ENCODE results near the gene MACC1.

MACC1 gene

DNA sequence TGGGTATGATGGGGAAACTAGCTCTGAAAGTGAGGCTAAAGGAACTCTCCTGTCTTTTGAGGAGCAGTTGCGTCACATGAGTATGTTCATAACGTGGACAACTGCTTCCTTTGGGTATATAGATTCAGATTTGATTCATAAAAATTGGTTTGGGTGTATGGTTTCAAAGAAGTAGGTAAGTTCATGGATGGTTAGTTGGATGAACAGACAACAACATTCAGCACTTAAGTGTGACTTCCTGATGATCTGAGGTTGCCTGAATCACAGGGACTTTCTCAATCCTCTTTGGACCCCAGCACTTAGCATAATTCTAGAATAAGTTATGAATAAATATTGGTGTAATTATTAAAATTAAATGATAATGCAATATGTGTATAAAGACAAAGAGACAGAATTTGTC lies 43.4 kb downstream of the MACC1 start:
- no peak for DNase-seq (ENCODE audit: low read depth)

DNA sequence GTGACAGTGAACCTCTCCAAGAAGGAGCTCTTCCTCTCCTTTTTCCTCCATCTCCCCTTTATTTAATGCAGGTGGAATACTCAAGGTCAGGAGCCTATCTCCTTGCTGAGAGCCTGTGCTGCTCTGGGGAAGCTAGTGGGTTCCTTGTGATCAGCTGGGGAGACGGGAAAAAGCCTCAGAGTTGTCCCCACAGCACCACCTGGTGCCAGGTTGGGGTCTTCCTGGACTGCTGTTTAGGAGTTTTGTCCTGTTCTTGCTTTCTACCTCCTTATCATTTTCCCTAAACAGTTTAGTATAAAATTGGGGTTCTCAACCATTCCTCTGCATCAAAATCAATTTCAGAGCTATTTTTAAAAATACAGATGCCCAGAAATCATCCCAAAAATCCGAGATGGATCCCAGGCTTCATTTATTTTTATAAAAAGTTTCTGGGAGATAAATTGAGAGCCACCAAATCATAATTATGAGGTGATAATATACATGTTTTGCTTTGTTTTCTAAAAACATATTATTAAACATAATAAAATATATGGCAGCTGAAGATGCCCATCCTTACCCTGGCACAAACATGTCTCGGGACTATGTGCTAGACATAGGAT lies 44.3 kb downstream of the MACC1 start:
- DNase-seq (ENCODE audit: low read depth): peak; percentile 36

- DNase-seq (ENCODE audit: low read depth): no peak
Measured at GRCh38 chr7:20170633-20171032, 46.6 kb downstream of the MACC1 start.

DNA sequence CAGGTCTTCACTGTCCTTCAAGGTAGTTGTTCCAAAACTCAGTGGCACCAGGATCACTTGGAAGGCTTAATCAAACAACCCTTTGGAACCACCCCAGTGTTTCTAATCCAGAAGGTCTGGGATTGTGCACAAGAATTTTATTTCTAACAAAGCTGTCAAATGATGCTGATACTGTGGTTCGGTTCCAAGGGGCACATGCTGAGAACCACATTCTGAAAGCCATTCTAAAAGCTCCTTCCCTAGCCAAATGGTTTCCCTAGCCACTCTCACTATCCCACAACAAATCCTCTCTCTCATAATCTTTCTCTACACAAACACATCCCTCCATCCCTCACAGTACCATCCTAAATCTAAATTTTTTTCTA lies 52.1 kb downstream of the MACC1 start:
- DNase-seq (ENCODE audit: low read depth): no peak

DNA sequence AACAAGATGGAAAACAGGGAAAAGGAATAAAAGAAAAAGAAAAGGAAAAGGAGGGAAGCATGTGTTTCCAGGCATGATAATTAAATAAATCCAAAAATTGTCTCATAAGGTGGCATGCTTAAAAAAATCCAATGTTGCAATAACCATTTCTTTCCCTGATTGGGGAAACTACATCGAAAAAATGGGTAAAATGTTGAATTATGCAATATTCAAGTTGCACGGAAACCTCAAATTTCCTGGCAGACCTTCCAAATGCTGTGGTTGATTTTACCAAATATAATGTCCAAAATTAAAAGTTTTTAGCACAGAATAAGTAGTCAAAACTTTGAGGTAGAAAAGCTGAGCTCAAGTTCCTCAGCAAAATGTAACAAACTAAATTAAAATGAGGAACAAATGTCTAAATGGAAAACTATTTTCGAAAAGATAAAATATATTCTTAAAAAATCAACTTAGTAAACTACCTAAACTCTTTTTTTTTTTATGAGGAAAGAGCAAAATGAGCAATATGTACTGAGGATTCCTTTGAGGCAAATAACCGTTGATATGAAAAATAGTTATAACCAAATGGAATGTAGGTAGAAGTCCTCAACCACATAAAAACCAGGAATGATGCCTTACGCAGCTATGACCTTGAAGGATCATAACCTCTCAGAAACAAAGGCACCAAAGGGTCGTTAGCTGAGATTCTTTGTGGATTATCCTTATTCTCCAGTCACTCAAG lies 52.6 kb downstream of the MACC1 start:
- no peak for DNase-seq (ENCODE audit: low read depth)

DNA sequence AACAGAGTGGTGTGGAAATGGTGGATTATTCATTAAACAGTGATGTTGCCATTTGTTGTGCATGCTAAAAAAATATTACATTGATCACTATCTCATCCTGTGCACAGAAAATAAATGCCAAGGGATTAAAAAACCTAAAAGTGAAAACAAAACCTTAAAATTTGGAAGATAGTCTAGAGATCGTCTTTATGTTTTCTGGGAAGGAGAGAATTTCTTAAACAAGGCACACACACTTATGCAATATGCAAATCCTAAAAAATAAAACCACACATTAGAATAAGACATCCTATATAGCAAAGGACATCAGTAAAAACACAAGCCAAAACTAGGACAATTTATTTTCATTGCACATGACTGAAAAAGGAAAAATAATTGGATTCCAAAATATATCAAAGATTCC lies 54.5 kb downstream of the MACC1 start:
- DNase-seq (ENCODE audit: low read depth): no peak

DNA sequence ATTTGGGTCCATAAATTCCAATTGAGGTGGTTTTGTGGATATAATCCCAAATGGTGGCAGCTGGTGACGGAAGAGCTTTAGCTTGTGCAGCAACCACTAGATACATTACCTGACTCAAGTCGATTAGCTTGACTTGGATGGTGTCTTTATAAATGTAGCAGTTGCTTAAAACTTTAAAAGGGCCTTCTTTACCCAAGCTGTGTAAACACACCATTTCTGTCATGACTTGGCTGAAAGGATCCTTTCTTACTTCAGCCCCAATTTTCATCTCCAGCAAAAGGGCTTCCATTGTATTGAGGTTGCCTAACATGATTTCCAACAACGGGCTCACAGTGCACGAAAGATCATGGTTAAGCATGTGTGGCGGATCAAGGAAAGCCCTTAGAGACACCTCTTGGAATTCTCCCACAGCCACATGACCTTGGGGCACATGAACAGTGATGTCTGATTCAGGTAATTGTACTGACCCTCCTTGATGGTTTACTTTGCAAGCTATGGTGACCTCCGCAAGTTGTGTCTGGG lies 57.9 kb downstream of the MACC1 start:
- DNase-seq (ENCODE audit: low read depth): no peak

DNA sequence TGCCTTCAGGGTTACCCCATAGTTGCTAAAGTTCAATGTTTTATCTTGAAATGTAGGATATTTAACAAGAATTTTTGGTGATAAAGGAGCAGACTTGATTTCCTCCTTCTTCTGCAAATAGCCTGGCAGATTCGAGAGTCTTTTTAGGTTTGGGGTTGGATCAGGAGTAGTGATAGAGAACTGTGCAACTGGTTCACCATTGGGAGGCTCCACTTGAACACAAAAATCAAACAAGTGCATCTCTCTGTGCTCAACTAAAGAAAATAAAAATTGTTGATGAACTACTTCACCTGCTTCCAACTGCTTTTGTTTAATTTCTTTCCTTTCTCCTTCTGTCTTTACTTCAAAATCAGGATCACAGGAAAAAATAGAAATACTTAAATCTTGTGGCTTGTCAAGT lies 58.5 kb downstream of the MACC1 start:
- no peak for DNase-seq (ENCODE audit: low read depth)

DNA sequence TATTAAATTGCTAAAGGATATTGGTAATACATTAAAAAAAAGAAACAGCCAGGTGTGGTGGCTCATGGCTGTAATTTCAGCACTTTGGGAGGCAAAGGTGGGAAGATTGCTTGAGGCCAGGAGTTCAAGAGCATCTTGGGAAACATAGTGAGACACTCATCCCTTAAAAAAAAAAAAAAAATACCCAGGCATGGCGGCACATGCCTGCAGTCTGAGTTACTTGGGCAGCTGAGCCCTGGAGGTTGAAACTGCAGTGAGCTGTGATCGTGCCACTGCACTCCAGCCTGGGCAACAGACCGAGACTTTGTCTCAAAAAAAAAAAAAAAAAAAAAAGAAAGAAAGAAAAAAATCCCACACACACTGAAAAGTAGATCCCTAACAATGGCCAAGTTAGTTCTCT lies 59.7 kb downstream of the MACC1 start:
- DNase-seq (ENCODE audit: low read depth): no peak

GRCh38 chr7:20153999-20154398 lies 63.2 kb downstream of the MACC1 start:
- DNase-seq (ENCODE audit: low read depth): no peak

DNA sequence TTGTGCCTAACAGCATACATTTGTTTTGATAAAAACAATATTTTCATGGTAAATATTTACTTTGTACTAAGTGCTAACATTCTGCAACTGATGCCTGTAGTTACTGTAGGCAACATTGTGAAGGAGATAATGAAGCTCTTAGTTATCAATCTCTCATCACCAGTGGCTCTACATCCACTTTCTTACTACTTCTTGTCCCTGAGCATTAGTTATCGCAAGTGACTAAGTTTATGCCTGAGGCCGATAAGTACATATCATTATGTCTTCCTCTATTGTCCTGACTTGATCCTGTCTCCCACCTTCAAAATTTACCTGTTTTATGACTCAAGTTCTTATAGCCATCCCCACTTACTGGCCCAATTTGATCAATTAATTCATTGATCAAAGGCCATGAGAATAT lies 63.6 kb downstream of the MACC1 start:
- no peak for DNase-seq (ENCODE audit: low read depth)

GRCh38 chr7:20152511-20152910 lies 64.7 kb downstream of the MACC1 start:
- DNase-seq (ENCODE audit: low read depth): no peak

DNA sequence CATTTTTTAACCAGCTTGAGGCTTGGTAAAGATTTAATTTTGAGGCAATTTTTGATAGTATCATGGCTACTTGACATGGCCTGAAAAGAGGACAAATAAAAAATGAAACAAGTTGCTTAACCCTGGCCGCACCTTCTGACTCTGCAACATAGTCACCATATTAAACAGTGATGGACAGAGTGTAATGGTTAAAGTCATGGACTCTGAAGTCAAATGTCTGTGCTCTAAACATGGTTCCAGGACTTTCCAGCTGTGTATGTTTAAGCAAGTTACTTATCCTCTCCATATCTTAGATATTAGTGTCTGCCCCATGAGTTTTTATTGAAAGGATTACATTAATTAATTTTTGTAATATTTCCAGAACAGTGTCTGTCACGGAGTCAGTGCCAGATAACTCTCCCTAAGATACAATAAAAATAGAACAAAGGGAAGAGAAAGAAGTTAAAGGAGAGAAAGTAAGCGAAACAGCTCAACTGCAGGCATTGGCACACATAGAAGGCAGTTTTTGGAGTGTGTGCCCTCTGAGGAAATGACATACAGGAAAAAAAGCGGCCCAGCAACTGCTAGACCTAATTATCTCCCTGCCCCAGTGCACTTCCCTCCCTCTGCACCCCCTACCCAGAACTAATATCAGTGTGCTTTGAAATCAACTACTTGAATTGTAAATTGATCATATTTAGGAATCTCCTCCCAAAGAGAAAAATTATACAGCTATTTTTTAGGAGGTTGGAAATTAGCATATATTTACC lies 65.3 kb downstream of the MACC1 start:
- DNase-seq (ENCODE audit: low read depth): no peak

- DNase-seq (ENCODE audit: low read depth): no peak
Measured at GRCh38 chr7:20146451-20146850, 70.7 kb downstream of the MACC1 start.

DNA sequence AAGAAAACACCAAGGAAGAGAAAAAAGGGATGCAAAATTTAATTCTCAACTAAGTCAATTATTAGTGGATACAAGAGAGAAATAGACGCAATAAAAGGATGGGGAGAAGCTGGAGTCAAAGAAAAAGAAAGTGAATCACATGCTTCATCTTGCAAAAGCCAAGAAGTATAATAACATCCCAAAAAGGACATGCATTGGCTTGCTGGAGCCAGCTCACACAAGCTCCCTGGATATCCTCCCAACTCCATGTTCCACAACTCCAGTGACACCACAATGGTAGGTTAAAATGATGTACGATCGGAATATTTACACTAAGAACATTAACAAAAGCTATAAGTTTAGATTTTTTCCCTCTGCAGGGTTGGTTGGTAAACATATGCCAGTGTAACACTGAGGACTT lies 72.4 kb downstream of the MACC1 start:
- DNase-seq (ENCODE audit: low read depth): no peak

DNA sequence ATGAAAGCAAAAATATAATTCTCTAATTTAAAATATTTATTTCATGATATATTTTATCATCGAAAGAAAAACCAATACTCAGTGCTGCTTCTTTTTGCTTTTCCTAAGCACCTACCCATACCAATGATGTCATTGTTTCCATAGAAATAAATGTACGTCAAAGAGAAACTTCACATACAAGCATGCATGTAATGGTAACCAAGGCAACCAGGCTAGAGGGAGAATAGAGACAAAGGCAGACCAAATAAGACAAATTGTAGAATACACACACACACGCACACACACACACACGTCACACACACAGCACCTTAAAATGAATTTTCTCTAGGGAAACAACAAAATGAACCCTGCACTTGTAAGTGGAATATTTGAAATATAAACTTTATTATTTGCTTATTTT lies 75.5 kb downstream of the MACC1 start:
- DNase-seq (ENCODE audit: low read depth): no peak

DNA sequence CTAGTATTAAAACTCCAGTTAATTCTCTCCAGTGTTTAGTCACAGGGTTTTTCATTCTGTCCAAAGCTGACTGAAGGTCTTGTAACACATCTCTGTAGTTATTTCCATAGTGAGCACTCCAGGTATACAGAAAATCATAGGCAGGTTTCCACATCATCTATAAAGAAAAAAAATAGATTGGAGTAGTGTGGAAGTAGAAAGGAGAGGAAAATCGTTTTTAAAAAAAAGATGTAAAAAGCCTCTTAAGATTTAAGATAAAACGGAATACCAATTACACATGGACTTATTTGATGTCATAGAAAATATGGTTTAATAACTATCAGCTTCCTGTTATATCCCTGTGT lies 76.2 kb downstream of the MACC1 start:
- DNase-seq (ENCODE audit: low read depth): no peak

DNA sequence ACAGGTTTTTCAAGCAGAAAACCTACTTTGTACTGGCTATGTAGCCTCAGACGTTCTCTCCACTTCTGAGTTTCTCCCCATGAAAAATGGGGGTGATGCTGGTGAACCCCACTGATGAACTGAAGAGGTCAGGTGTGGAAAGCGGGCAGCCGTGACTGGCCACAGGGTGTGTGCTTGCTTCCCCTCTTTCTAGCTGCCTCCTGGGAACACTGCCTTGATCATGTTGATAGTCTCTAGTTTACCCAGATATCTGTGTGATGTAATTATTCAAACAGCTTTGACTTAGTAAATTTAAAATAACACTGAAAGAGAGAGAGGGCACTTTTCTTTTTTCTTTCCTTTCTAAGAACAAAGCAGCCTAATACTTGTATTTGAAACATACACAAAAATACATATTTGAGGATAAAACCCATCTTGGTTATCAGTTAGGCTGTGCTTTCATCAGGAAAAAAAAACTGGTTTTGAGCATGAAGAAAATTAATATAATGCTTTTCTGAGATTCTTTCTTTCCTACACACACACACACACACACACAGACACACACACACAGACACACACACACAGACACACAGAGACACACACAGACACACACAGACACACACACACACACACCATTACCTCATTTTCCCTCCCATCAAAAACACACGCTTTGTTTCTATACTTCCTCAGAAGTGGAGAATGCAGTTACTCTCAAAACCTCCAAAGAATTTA lies 76.7 kb downstream of the MACC1 start:
- no peak for DNase-seq (ENCODE audit: low read depth)

DNA sequence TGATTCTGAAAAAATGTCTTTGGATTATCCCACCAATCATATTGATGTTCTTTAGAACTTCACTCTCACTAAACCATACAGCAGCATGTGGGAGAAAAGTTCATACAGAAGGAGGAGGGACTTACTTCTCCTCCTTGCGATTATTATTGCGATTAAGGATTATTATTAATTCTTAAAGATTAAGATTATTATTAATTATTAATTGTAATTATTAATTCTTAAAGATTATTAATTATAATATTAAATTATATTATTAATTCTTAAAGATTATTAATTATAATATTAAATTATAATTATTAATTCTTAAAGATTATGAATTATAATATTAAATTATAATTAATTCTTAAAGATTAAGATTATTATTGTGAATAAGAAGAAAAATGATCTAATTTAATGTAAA lies 80.5 kb downstream of the MACC1 start:
- DNase-seq (ENCODE audit: low read depth): no peak

DNA sequence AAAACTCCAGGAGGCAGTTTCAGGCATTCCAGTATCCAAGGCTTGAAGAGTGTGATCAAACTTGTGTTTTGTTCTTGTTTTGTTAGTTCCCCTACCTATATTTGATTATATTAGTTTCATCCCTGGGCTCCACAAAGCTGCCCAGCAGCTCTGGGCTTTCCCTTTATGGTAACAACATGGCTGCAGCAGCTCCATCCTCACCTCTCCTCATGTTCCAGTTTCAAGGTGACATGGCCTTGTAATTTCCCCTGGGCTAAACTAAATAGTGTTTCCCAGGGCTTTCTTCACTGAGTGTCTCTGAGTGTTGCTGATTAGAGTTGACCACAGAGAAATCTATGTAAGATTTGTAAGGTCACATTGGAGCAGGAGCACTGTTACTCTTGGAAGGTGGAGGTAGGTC lies 83.4 kb downstream of the MACC1 start:
- no peak for DNase-seq (ENCODE audit: low read depth)

DNA sequence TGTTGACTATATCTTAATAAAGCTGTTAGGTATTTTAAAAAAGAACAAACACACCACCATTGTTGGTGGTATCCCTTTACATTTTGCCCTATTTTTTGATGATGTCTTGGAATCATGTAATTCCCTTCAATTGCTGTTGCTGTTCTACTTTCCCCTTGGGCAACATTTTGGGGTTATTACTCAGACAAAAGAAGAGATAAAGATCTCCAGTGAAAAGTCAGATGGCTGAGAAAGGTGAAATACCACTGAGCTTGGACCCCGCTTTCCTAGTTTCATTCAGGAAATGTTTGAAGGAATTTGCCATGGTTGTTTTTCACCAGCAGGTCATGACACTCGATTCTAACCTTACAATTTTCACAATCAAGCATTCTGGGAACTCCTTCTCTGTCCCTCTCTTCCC lies 84.6 kb downstream of the MACC1 start:
- DNase-seq (ENCODE audit: low read depth): no peak

- no peak for DNase-seq (ENCODE audit: low read depth)
Measured at GRCh38 chr7:20131776-20132175, 85.4 kb downstream of the MACC1 start.

DNA sequence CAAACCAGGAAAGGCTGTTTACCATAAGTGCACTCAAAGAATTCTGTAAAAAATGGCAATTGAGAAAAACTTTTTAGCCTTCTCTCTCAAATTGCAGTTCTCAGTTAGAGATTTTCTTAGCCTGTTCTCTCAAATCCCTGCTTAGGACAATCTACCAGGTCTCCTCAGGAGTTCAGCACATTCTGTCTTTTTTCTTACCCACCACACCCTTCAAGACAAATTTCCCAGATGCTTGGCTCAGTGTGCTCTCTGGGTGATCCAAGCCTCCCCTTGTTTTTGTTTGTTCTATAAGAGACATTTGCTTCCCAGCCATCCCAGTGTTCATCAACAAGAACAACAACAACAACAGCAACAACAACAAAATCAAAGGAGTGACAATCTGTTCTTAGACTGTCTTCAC lies 87.3 kb downstream of the MACC1 start:
- DNase-seq (ENCODE audit: low read depth): no peak

All from fibroblast of the conjunctiva (primary cell).